ENCODE measurements around the gene INTS12.
"Not testable (repeated sequence)": the region's sequence is repeated elsewhere in the genome, so short reads cannot be mapped to it uniquely, and the experiment has no call there.

Gene INTS12, protein sequence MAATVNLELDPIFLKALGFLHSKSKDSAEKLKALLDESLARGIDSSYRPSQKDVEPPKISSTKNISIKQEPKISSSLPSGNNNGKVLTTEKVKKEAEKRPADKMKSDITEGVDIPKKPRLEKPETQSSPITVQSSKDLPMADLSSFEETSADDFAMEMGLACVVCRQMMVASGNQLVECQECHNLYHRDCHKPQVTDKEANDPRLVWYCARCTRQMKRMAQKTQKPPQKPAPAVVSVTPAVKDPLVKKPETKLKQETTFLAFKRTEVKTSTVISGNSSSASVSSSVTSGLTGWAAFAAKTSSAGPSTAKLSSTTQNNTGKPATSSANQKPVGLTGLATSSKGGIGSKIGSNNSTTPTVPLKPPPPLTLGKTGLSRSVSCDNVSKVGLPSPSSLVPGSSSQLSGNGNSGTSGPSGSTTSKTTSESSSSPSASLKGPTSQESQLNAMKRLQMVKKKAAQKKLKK

DNA sequence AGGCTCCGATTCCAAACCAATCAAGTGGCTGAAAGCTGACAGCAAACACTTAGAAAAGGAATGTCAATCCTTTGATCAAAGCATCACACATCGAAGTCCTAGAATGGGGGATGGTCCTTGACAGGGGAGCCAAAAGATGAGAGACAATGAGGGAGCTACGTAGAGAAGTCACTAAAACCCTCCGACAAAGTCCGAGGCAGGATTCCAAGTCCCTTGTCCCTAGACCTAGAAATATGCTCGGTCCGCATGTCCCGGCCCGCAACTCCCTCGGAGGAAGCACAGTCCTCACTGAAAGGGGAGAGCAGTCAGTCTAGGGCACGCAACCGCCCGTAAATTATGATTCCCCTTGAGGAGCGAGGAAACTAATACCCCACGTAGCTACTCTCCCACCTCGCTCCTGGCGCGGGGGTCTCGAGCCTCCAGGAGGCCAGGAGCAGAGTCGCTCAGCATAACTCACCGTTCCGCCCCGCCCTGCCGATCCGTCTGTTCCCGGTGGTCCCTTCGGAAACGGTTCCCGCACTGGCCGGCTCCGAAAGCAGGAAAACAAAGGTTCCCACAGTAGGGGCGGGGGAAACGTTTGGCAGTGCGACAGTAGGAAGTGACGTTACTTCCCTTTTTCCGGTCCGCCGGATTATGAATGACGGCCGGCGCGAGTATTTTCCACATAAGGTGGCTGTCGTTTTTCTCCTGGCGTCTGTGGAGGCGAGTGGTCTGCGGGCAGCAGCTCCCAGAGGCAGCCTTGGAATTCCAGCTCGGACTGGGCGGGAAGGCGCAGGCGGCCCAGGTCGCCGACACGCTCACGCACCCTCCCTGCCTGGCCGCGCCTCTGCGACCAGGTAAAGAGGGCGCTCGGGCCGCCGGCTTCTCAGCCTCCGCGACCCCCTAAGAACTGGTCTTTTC lies at the start of gene INTS12, which contains the start of gene GSTCD:
Gene INTS12 (minus strand): TSS at position 509 of the 900 bp plus-strand sequence. CDS start 8,684 bp downstream, outside the sequence.
Gene GSTCD (plus strand): TSS at position 604 of the 900 bp plus-strand sequence. CDS start 8,830 bp downstream, outside the sequence.
- DNase-seq = peak; percentile 78

DNA sequence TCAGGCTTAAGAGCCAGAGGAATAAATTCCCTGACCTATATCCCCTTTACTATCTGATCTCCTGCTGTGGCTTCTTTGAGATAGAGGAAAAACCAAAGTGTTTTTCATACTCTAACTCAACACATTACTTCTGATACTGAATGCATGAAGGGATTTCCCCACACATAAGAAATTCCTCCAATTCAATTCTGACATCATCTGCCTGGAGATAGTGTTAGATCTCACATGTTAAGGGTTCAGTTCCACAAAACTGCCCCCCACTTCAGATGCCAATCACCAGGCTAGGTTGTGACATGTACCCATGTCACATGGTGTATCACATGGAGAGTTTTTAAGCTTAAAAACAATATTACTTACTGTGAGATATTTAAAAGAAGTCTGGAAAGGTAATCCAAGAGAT lies 46.9 kb upstream of the INTS12 start:
- no peak for DNase-seq

DNA sequence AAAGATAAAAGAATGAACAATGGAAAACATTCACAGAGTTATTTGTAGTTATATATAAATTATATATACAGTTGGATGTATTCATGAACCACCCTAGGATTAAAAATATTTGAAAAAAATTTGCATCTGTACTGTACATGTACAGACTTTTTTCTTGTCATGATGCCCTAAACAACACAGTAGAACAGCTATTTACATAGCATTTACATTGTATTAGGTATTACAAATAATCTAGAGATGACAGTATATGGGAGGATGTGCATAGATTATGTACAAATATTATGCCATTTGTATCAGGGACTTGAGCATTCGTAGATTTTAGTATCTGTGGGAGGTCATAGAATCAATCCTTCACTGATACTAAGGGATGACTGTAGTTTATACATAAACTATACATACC lies 44.9 kb upstream of the INTS12 start:
- DNase-seq = no peak

DNA sequence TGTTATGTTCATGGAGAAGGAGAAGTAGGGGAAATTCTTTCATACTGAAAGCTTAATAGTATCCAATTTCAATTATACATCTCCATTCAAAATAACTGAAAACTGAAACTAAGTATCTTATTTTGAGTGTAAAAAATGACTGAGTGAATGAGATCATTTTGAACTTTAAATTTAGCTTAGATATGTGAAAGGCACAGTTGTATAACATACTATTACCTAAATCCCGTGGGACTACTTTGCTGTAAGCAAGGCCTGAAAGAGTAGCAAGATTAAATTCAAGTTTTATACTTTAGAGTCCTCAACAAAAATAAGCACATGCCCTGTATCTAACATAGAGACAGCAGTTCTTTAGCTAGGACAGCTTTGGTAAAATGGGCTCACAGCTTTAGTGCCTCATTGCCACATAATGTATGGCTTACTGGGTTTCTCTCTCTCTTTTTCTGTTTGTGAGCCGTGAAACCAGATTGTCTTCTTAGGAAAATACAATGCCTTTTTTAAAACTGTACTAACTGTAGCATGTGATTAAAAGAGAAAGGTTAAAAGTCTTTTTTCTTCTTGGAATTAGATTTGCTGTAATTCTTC lies 43.3 kb upstream of the INTS12 start:
- no peak for DNase-seq

DNA sequence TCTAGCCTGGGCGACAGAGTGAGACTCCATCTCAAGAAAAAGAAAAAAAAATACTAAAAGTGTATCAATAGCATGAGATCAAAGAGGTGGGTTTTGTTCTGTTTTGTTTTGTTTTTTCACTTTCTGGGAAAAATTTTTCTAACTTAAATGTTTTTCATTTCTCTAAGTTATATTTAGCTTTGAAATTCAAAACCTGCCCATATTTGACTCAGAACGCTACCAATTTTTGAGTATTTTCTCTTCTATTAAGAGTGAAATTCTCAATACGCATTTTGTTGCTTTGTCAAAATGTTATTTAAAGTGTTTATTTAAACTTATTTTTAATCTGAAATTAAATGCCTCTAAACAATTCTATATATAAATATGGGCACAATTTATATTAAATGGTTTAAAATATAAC lies 39.7 kb upstream of the INTS12 start:
- DNase-seq = no peak

DNA sequence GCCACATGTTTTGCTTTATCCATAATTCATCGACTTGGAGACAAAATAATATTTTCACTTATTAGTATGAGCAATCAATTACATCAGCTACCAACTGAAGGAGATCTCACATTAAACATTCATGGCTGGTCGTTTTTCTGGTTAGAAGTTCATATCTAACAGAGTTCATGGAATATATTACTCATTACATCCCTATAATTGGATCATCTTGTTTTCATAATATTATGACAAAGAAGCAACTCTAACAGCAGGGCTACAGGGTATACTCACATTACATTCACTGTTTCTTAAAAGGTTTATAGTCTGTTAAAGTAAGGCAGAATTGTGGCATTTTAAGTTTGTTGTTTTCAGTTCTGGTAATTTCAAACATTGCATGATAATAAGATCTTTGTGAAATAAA lies 33.1 kb upstream of the INTS12 start:
- no peak for DNase-seq

DNA sequence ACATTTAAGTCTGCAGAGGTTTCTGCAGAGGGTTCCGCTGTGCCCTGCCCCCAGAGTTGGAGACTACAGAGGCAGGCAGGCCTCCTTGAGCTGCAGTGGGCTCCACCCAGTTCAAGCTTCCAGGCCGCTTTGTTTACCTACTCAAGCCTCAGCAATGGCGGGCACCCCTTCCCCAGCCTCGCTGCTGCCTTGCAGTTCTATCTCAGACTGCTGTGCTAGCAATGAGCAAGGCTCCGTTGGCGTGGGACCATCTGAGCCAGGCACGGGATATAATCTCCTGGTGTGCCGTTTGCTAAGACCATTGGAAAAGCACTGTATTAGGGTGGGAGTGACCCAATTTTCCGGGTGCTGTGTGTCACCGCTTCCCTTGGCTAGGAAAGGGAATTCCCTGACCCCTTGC lies 26.7 kb upstream of the INTS12 start:
- not testable (repeated sequence) for DNase-seq

DNA sequence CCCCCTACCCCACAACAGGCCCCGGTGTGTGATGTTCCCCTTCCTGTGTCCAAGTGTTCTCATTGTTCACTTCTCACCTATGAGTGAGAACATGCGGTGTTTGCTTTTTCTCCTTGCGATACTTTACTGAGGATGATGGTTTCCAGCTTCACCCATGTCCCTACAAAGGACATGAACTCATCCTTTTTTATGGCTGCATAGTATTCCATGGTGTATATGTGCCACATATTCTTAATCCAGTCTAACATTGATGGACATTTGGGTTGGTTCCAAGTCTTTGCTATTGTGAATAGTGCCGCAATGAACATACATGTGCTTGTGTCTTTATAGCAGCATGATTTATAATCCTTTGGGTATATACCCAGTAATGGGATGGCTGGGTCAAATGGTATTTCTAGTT lies 21.4 kb upstream of the INTS12 start:
- DNase-seq = not testable (repeated sequence)

DNA sequence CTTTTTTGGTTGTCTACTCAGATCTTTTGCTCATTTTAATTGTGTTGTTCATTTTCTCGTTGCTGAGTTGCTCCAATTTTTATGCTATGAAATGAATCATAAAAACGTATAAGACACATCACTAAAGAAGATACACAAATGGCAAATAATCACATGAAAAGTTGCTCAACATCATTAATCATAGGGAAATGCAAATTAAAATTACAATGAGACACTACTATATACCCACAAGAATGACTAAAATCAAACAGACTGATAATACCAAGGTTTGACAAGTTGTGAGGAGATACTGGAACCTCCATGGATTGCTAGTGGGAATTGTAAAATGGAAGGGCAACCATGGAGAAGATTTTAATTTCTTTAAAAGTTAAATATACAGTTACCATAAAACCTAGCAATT lies 17.1 kb upstream of the INTS12 start:
- no peak for DNase-seq

DNA sequence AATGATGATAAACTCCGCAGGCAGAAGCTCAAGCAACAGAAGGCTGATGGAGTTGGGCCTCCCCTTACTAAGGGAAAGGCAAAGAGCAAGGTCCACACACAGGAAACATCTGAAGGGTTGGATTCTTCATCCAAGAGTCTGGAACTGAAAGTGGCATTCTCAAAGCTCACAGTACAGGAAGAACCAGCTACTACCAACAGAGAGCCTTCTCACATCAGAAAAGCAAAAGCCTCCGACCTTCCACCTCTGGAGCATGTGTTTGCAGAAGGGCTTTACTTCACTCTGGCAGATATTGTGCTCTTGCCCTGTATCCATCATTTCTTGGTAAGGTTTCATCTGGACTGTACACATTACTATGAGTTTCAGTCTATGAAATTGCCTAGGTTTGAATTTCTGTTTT lies 10.7 kb upstream of the INTS12 start:
- DNase-seq = no peak

DNA sequence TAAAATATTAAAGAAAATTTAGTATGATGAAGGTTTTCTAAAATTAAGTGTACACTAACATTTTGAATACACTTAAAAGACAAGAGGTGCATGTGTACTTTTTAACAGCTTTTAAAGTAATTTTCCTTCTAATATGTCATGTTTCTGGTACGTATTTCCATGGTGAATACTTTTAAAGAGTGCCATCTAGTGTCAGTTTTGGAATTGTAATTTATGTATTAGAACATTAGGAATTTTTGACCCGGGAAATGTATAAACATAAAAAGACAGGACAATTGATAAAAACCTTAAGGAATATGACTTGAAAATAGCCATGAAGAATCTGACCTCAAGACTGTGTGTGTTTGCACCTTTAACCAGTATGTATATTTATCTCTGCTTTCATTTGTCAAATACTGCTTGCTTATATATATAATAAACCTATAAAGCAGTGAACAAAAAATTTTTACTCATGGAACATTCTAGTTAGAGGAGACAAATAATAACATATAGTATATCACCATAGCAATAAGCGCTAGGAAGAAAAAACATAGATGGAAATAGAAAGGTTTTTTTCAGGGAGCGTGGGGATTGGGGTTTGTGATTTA lies 7.3 kb upstream of the INTS12 start:
- DNase-seq = peak; percentile 19

DNA sequence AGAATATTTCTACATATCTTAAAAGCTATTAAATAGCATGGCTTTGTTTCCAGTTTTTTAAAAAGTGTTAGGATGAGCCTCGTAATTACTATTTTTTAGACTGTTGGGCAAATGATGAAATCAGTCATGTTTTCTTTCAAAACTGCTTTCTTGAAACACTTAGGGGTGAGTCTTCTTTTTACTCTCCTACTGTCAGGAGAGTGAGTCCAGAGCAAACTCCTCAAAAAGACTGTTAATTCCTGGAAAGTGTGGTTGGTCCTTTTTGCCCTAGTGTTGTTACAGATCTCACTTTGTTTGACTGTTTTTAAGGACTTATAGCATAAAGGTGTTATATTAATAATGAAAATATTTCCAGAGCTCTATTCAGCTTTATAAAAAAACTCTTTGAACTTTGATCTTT lies 6.4 kb upstream of the INTS12 start:
- no peak for DNase-seq

DNA sequence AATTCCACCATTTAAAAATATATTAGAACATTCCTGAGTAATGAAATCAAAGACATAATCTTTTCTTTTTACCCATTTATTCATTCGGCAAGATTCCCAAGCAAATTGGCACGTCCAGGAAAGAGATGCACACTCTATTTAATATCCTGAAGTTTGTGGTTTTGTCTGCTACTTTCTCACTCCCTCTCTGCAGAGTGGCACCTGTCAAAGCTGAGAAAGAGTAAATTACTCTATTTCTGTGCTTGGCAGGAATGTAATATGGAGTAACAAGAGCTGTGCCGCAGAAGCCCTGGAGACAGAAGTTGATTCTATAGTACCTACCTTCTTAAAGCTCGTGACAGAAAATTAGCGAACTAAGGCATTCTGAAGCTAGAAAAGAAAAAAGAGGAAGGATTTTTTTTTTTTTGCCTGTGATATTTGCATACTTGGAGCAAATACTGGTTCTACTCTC lies 5.6 kb upstream of the INTS12 start:
- DNase-seq = no peak

DNA sequence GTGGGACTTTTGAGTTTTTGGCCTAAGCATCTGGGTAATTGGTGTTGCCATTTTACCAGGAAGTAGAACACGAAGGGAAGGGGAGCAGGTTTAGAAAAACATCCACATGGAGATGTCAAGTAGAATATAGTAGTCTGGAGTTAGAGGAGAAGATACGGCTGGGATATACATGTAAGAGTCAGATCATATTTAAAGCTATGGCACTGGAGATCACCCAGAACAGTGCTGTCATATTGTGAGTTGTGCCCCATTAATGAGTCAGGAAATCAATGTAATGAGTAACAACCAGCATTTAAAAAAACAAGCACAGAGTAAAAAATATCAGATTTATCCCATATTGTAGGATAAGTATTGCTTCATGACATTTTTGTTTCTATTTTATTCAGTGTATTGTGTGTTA lies 4.3 kb upstream of the INTS12 start:
- DNase-seq = no peak

DNA sequence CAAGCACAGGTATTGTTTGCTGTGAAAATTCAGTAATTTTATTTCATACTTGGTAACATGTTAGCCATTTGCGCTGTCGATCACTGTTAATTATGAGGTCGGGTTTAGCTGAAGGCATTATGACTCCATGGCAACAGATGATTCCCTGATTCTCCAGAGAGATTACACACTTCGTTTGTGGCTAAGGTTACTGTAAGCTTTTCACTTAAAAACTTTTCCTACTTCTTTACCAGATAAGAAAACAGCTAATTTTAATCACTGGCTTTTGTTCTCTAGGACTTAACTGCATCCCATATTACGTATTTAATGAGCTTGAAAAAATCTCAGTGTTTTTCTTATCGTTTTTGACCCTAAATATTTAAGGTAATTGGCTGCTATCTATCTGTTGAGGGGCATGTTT lies 2.2 kb upstream of the INTS12 start:
- no peak for DNase-seq

DNA sequence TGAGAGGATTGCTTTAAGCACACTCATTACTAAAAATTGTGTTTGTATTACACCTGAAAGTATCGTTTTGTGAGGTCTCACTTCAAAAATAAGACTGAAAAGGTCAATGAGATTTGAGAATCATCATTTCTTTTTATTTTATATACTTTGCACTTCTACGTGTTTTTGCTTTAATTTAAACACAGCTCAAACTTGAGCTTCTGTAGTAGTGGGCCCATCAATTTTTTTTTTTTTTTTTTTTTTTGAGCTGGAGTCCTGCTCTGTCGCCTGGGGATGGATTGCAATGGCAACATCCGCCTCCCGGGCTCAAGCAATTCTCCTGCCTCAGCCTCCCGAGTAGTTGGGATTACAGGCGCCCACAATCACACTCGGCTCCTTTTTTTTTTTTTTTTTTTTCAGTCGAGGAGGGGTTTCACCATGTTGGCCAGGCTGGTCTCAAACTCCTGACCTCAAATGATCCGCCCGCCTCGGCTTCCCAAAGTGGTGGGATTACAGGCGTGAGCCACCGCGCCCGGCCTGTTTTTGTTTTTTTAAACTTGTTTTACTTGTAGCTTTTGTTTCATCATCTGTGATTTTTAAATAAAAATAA lies 1.6 kb upstream of the INTS12 start:
- no peak for DNase-seq

DNA sequence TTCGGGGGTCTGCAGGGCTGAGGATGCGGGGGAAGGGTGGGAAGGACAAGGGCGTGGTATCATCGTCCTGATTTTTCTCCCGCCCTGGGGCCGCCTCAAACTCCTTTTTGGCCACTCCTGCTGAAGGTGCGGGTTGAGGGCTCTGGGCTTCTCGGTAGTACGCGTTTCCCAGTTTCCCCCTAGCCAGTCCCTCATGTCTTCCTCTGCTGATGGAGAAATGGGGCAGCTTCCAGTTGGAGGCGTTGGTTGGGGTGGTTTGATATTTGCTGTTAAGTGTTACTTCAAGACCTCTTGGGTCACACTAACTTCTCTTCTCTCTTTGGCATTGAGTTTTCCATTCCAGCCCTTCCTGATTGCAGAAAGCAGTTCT lies 577 bp upstream of the INTS12 start:
- no peak for DNase-seq

DNA sequence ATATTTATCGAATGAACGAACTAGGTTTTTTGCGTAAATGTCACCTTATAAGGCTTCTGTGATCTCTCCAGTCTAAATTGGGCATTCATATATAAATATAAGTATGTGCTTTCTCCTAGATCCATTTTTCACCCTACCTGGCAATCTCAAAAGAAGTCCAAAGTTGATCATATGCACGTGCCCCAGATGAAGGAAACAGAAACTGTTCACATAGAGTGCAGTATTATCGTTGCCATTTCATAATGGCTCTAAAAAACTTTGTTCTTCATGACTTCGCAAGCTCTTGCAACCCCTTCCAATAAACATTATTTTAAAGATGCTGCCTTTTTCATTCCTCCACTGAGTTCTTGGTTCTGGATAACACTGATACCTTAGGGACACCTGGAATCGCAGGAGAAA lies 708 bp downstream of the INTS12 start:
- DNase-seq = no peak

DNA sequence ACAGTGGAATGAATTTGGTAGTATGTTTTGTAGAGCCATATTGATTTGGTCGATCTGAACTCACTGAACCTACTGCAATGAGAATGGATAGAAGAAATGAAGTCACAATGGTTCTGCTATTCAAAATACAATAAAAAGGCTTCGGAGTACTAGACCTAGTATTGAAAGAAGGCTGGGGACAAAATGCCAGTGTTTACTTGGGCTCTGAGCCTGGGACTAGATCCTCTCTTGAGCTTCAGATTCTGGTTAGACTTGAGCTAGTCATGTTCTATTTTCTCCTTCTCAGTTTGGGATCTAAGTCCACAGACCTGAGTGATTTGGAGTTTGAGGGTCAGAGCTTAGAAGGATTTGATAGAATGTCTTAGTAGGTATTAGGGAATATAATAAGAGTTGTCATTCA lies 9.9 kb downstream of the INTS12 start:
- no peak for DNase-seq

DNA sequence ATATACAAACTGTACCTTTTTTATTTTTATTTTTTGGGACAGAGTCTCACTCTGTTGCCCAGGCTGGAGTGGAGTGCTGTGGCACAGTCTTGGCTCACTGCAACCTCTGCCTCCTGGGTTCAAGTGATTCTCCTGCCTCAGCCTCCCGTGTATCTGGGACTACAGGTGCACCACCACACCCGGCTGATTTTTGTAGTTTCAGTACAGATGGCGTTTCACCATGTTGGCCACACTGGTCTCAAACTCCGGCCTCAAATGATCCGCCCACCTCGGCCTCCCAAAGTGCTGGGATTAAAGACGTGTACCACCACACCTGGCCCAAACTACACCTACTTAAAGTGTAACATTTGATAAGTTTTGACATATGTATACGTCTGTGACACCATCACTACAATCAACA lies 12.7 kb downstream of the INTS12 start:
- DNase-seq = not testable (repeated sequence)

DNA sequence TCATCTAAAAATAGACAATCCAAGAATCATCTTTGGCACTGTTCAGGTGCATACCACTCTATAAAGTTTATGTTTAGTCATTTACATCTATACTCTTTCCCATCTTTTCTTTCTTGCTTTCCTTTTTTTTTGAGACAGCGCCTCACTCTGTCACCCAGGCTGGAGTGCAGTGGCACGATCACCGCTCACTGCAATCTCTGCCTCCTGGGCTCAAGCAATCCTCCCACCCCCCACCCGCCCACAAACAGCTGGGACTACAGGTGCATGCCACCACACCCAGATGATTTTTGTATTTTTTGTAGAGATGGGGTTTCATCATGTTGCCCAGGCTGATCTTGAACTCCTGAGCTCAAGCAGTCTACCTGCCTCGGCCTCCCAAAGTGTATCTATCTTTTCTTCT lies 13.7 kb downstream of the INTS12 start:
- not testable (repeated sequence) for DNase-seq

DNA sequence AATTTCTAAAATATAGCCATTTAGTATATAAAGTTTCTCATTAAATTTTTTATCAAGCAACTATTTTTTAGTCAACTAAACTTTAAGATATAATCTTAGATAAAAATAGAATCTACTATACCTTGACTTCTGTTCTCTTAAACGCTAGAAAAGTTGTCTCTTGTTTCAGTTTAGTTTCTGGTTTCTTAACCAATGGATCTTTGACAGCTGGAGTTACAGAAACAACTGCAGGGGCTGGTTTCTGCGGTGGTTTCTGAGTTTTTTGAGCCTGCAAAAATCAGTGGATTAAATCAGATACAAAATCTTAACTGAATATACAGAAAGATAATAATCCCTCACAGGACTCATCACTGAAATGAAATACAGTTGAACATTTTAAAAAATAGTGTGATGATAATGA lies 21.9 kb downstream of the INTS12 start:
- no peak for DNase-seq

DNA sequence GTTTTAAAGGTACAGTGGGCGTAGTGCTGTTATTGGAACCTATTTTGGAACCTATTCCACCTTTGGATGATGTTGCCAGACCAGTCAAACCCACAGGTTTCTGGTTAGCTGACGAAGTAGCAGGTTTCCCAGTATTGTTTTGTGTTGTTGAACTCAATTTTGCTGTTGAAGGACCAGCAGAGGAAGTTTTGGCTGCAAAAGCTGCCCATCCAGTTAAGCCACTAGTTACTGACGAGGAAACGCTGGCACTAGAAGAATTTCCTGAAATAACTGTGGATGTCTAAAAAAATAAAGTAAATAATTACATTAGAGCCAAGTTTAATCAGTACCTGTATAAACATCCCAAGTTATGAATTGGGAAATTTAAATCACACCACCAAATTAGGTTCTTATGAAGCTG lies 25.5 kb downstream of the INTS12 start:
- no peak for DNase-seq

Data from NCI-H1105 (cell line).